Measurements from ENCODE around the gene CNGA4.

CNGA4 gene

DNA sequence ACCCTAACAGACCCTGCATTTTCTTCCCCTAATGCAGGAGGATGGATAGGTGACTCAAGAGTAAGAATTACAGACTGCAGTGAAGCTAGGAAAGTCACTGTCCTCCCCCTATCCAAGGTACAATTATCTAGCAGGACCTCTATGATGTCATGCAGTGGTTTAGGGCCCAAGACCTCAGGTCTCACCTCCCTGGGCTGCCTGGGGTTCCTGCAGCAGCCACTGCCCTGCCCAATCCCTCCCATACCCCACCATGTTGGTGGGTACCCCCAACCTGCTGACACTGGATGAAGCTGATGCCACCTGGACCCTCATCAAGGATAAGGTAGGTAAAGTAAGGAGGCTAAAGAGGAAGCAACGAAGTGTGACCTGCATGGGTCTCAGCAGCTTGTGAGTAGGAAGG is 33.5 kb upstream of the CNGA4 start, which contains the start of gene C11orf42:
TSS of gene C11orf42 (plus strand) at position 192 of the 400 bp plus-strand sequence. CDS start at position 251, 59 bp downstream.
- Histone ChIP-seq H3K79me1 (ENCODE audit: low read length) (no peaks in the 10 kb centered on the region), H3K79me2 (ENCODE audit: control insufficient read depth, insufficient read depth, low read length) (no peaks in the 10 kb centered on the region), H4K8ac (ENCODE audit: low read depth, low read length) (no peak within 1 kb of the TSS), H3K4me1 (ENCODE audit: control insufficient read depth, low read depth, low read length) (no peaks in the 10 kb centered on the region), H3K23ac (ENCODE audit: low read length) (no peak within 1 kb of the TSS), H3K56ac (ENCODE audit: low read length) (no peak within 1 kb of the TSS), H2AK5ac (ENCODE audit: low read length) (no peak within 1 kb of the TSS), H3K4me2 (ENCODE audit: low read length) (no peak within 1 kb of the TSS), H2BK5ac (ENCODE audit: low read length) (no peak within 1 kb of the TSS), H4K5ac (ENCODE audit: low read length) (no peak within 1 kb of the TSS), H2BK120ac (ENCODE audit: low read depth, low read length) (no peak within 1 kb of the TSS), H3K18ac (ENCODE audit: low read length) (no peak within 1 kb of the TSS), H2BK15ac (replicated peaks; ENCODE audit: low read depth) (no peak within 1 kb of the TSS), H3K27me3 (ENCODE audit: insufficient read depth, low read length, poor library complexity) (no peaks in the 10 kb centered on the region), H3K9ac (ENCODE audit: low read length) (no peak within 1 kb of the TSS), H3K4me3 (ENCODE audit: low read length) (no peak within 1 kb of the TSS), H3K36me3 (ENCODE audit: control insufficient read depth, insufficient read depth, low read length) (no peaks in the 10 kb centered on the region), H3K27ac (ENCODE audit: low read depth, low read length) (no peak within 1 kb of the TSS), H3K4ac (ENCODE audit: low read depth, low read length) (no peak within 1 kb of the TSS)
- no CpG with 5 or more reads among the region's 1 CpG for WGBS (ENCODE audit: extremely low coverage, insufficient coverage, low lambda C conversion rate)
- no peak for DNase-seq

DNA sequence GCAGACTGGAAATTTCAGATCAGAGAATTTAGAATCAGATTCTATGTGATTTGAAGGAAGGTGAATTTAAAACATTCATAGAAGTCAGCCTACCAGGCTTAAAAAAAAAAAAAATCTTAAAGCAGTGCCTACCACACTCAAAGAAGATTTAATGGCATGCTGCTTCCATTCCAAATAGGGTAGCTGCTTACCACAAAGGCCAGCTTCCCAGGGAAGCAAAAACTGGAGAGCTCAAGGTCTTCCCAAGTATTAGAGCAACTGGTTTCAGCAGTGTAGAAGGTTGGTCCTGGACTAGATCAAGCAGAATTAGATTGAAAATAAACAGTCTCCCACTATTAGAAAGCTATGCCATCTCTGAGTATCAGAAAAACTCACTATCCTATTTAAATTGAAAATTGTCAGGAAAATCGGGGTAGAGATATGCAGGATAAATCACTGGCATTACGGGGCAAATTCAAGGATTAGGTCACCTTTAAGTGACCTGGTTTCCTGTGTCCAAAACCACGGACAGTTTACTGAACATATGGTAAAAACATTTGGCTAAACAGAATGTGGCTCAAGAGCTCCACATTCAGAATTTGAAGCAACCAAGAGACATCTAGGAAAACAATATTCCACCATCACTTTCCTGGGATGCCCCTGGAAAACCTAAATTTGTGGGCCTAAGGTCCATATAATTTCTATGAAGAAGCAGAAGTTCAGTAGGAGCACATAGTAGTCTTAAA is 32.3 kb upstream of the CNGA4 start:
- Histone ChIP-seq H2BK15ac (replicated peaks; ENCODE audit: low read depth) (no peak overlapping the region), H4K5ac (ENCODE audit: low read length) (no peak overlapping the region), H3K27ac (ENCODE audit: low read depth, low read length) (no peak overlapping the region), H2BK5ac (ENCODE audit: low read length) (no peak overlapping the region), H3K9ac (ENCODE audit: low read length) (no peak overlapping the region), H3K23ac (ENCODE audit: low read length) (no peak overlapping the region), H3K4me3 (ENCODE audit: low read length) (no peak overlapping the region), H3K4me2 (ENCODE audit: low read length) (no peak overlapping the region), H3K27me3 (ENCODE audit: insufficient read depth, low read length, poor library complexity) (no peaks in the 10 kb centered on the region), H3K79me2 (ENCODE audit: control insufficient read depth, insufficient read depth, low read length) (no peaks in the 10 kb centered on the region), H3K56ac (ENCODE audit: low read length) (no peak overlapping the region), H2BK120ac (ENCODE audit: low read depth, low read length) (no peak overlapping the region), H4K8ac (ENCODE audit: low read depth, low read length) (no peak overlapping the region), H3K36me3 (ENCODE audit: control insufficient read depth, insufficient read depth, low read length) (no peaks in the 10 kb centered on the region), H2AK5ac (ENCODE audit: low read length) (no peak overlapping the region), H3K4ac (ENCODE audit: low read depth, low read length) (no peak overlapping the region), H3K4me1 (ENCODE audit: control insufficient read depth, low read depth, low read length) (no peaks in the 10 kb centered on the region), H3K18ac (ENCODE audit: low read length) (no peak overlapping the region), H3K79me1 (ENCODE audit: low read length) (no peaks in the 10 kb centered on the region)
- no peak for DNase-seq
- no CpG with 5 or more reads among the region's 3 CpGs for WGBS (ENCODE audit: extremely low coverage, insufficient coverage, low lambda C conversion rate)

DNA sequence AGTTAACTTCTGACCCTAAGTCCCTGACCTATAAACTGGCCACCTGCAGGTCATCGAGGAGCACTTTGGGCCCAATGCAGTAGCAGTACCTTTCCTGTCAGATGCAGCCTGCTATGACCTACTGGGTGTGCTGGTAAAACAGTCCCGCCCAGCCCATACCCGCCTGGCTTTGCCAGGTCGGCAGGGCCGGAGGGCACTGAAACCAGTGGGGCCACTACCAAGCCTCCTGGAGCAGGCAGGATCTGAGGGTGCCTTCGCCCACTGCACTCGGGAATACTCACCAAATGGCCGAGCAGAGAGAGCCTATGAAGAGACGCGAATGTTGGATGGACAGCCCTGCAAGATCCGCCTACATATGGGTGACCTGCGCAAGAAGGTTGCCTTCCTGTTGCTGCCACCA is 29.1 kb upstream of the CNGA4 start:
- no peak overlapping the region for H2AK5ac ChIP-seq (ENCODE audit: low read length)
- no peak overlapping the region for H2BK15ac ChIP-seq (replicated peaks; ENCODE audit: low read depth)
- no peak overlapping the region for H3K9ac ChIP-seq (ENCODE audit: low read length)
- no peak overlapping the region for H3K4me2 ChIP-seq (ENCODE audit: low read length)
- H4K5ac ChIP-seq (ENCODE audit: low read length), result no peak overlapping the region
- no peak overlapping the region for H3K18ac ChIP-seq (ENCODE audit: low read length)
- no peak overlapping the region for H2BK5ac ChIP-seq (ENCODE audit: low read length)
- no peak overlapping the region for H3K4ac ChIP-seq (ENCODE audit: low read depth, low read length)
- H2BK120ac ChIP-seq (ENCODE audit: low read depth, low read length), result no peak overlapping the region
- no peak overlapping the region for H3K27ac ChIP-seq (ENCODE audit: low read depth, low read length)
- no peaks in the 10 kb centered on the region for H3K79me2 ChIP-seq (ENCODE audit: control insufficient read depth, insufficient read depth, low read length)
- H3K27me3 ChIP-seq (ENCODE audit: insufficient read depth, low read length, poor library complexity), result no peaks in the 10 kb centered on the region
- no peaks in the 10 kb centered on the region for H3K79me1 ChIP-seq (ENCODE audit: low read length)
- no peak overlapping the region for H3K23ac ChIP-seq (ENCODE audit: low read length)
- DNase-seq, result no peak
- no peak overlapping the region for H3K56ac ChIP-seq (ENCODE audit: low read length)
- no CpG with 5 or more reads among the region's 12 CpGs for WGBS (ENCODE audit: extremely low coverage, insufficient coverage, low lambda C conversion rate)
- H3K4me1 ChIP-seq (ENCODE audit: control insufficient read depth, low read depth, low read length), result no peaks in the 10 kb centered on the region
- no peak overlapping the region for H3K4me3 ChIP-seq (ENCODE audit: low read length)
- H3K36me3 ChIP-seq (ENCODE audit: control insufficient read depth, insufficient read depth, low read length), result no peaks in the 10 kb centered on the region
- H4K8ac ChIP-seq (ENCODE audit: low read depth, low read length), result no peak overlapping the region

DNA sequence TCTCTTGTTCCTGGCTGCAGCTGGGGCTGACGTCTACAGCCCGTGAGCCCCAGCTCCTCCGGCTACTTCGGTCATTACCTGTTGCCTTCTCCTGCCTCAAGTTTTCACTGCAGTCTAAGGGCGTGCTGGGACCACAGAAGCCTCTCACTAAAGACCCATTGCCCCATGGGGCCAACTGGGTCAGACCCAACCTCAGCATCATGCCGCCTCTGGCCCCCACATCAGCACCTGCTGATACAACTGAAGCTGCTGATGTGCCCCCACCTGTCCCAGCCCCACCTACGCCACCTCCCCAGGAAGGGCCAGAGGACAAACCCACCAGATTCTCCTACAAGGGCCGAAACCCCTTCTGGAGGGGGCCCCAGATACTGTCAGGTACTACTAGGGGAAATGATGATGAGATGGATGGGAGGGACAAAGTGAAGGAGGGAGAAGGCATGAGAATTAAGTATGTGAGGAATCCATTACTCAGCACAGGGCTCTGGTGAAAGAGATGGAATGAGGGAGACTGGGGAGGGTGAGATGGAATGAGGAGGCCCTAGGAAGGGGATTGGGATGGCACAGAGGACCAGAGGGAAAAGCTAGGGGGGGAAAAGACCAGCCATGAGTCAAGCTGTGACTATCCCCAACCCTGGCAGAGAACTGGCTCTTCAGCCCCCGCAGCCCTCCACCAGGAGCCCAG is 28.5 kb upstream of the CNGA4 start:
- H4K8ac ChIP-seq (ENCODE audit: low read depth, low read length), result no peak overlapping the region
- H3K79me1 ChIP-seq (ENCODE audit: low read length), result no peaks in the 10 kb centered on the region
- no peak overlapping the region for H3K4me3 ChIP-seq (ENCODE audit: low read length)
- no peak overlapping the region for H3K4ac ChIP-seq (ENCODE audit: low read depth, low read length)
- no CpG with 5 or more reads among the region's 9 CpGs for WGBS (ENCODE audit: extremely low coverage, insufficient coverage, low lambda C conversion rate)
- H2AK5ac ChIP-seq (ENCODE audit: low read length), result no peak overlapping the region
- H3K56ac ChIP-seq (ENCODE audit: low read length), result no peak overlapping the region
- no peak overlapping the region for H4K5ac ChIP-seq (ENCODE audit: low read length)
- no peak overlapping the region for H2BK120ac ChIP-seq (ENCODE audit: low read depth, low read length)
- H3K27ac ChIP-seq (ENCODE audit: low read depth, low read length), result no peak overlapping the region
- no peak overlapping the region for H3K23ac ChIP-seq (ENCODE audit: low read length)
- H3K36me3 ChIP-seq (ENCODE audit: control insufficient read depth, insufficient read depth, low read length), result no peaks in the 10 kb centered on the region
- no peak overlapping the region for H2BK5ac ChIP-seq (ENCODE audit: low read length)
- H3K27me3 ChIP-seq (ENCODE audit: insufficient read depth, low read length, poor library complexity), result no peaks in the 10 kb centered on the region
- no peak overlapping the region for H2BK15ac ChIP-seq (replicated peaks; ENCODE audit: low read depth)
- no peak overlapping the region for H3K9ac ChIP-seq (ENCODE audit: low read length)
- DNase-seq, result peak; percentile 39
- H3K79me2 ChIP-seq (ENCODE audit: control insufficient read depth, insufficient read depth, low read length), result no peaks in the 10 kb centered on the region
- no peak overlapping the region for H3K18ac ChIP-seq (ENCODE audit: low read length)
- H3K4me1 ChIP-seq (ENCODE audit: control insufficient read depth, low read depth, low read length), result no peaks in the 10 kb centered on the region
- H3K4me2 ChIP-seq (ENCODE audit: low read length), result no peak overlapping the region

DNA sequence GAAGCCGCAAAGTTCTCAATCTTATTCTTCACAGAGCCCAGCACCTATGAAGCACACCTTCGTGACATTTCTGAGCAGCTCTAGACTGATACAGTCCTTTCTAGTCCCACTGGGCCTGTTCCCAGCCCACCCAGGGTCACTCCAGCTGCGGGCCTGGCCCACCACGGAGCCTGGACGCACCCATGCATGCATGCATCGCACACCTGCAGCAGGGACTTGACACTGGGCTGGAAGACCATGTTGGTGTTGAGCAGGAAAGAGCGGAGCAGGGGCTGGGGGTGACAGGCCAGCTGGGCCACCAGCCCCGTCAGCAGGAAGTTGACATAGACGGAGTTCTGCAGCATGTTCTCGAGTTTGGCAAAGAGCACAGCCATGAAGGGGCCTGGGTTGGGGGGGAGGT is 24.4 kb upstream of the CNGA4 start:
- Histone ChIP-seq H3K79me1 (ENCODE audit: low read length) (no peaks in the 10 kb centered on the region), H3K4me2 (ENCODE audit: low read length) (no peak overlapping the region), H3K4me3 (ENCODE audit: low read length) (no peak overlapping the region), H4K5ac (ENCODE audit: low read length) (no peak overlapping the region), H3K4ac (ENCODE audit: low read depth, low read length) (no peak overlapping the region), H2BK15ac (replicated peaks; ENCODE audit: low read depth) (no peak overlapping the region), H2BK5ac (ENCODE audit: low read length) (no peak overlapping the region), H3K79me2 (ENCODE audit: control insufficient read depth, insufficient read depth, low read length) (no peaks in the 10 kb centered on the region), H3K23ac (ENCODE audit: low read length) (no peak overlapping the region), H4K8ac (ENCODE audit: low read depth, low read length) (no peak overlapping the region), H3K4me1 (ENCODE audit: control insufficient read depth, low read depth, low read length) (peaks cover 10% of the 10 kb centered on the region), H2AK5ac (ENCODE audit: low read length) (no peak overlapping the region), H3K36me3 (ENCODE audit: control insufficient read depth, insufficient read depth, low read length) (no peaks in the 10 kb centered on the region), H3K18ac (ENCODE audit: low read length) (no peak overlapping the region), H2BK120ac (ENCODE audit: low read depth, low read length) (no peak overlapping the region), H3K27ac (ENCODE audit: low read depth, low read length) (no peak overlapping the region), H3K56ac (ENCODE audit: low read length) (no peak overlapping the region), H3K9ac (ENCODE audit: low read length) (no peak overlapping the region), H3K27me3 (ENCODE audit: insufficient read depth, low read length, poor library complexity) (no peaks in the 10 kb centered on the region)
- WGBS (ENCODE audit: extremely low coverage, insufficient coverage, low lambda C conversion rate), result no CpG with 5 or more reads among the region's 10 CpGs
- DNase-seq, result no peak

All from mesendoderm (in vitro differentiated cells).